Esophagus muscularis mucosa (tissue), 4 donors: ENCODE data around the gene YIPF7. TPM values are rescaled to one million over a fixed set of nuclear protein-coding genes. Genes with fewer than 3 reads are reported as not detected.

ENCODE experiments used
- DNase-seq: peaks from one replicate; pipeline ENCODE4 v3.0.0-alpha.2; 2017; ENCODE audit errors: extremely low spot score
- H3K27ac ChIP-seq, 4 donors: fragments of 200-600 bp; sonication (generic); replicated peaks in 1 of 4; 1 replicate in 3 of 4; 2 replicates in 1 of 4; pipeline ENCODE4 v1.5.1; 2016 to 2019; ENCODE audit warnings: mild to moderate bottlenecking in 1 of 4
- H3K27me3 ChIP-seq, 4 donors: fragments of 200-600 bp; sonication (generic); one replicate each; pipeline versions ENCODE4 v1.5.1 to v1.6.0; 2016 to 2019
- H3K36me3 ChIP-seq, 4 donors: fragments of 200-600 bp; sonication (generic); one replicate each; pipeline ENCODE4 v1.5.1; 2016 to 2019
- H3K4me1 ChIP-seq, 4 donors: fragments of 200-600 bp; sonication (generic); one replicate each; pipeline ENCODE4 v1.5.1; 2016 to 2019
- H3K4me3 ChIP-seq, 4 donors: fragments of 200-600 bp; sonication (generic); 1 replicate in 2 of 4; 2 replicates in 2 of 4; pipeline ENCODE4 v1.5.1; 2016 to 2019; ENCODE audit warnings: mild to moderate bottlenecking in 4 of 4, moderate library complexity in 1 of 4
- H3K9me3 ChIP-seq, 4 donors: fragments of 200-600 bp; sonication (generic); 1 replicate in 3 of 4; 2 replicates in 1 of 4; pipeline ENCODE4 v1.5.1; 2016 to 2019
- CTCF ChIP-seq, 3 experiments: fragments of 200-600 bp in 2 of 3; fragments of 450-650 bp in 1 of 3; sonication (generic) in 2 of 3; IDR thresholded peaks; one replicate each; pipeline ENCODE4 v1.5.1; 2017 to 2019; ENCODE audit warnings: antibody characterized with exemption in 3 of 3, mild to moderate bottlenecking in 2 of 3, moderate library complexity in 1 of 3
- EP300 ChIP-seq: sonication (generic); formaldehyde crosslinking; IDR thresholded peaks from one replicate; pipeline ENCODE4 v1.6.1; 2017; ENCODE audit warnings: antibody characterized with exemption
- POLR2A ChIP-seq: fragments of 450-650 bp; IDR thresholded peaks from one replicate; pipeline ENCODE4 v1.6.1; 2017; ENCODE audit warnings: antibody characterized with exemption, moderate library complexity, mild to moderate bottlenecking, low read depth
- POLR2AphosphoS5 ChIP-seq, 2 donors: sonication (generic); formaldehyde crosslinking; IDR thresholded peaks; one replicate each; pipeline ENCODE4 v1.6.1; 2017; ENCODE audit warnings: antibody characterized with exemption in 2 of 2
- WGBS: methylation state at CpG from one replicate; pipeline ENCODE4 v1.1.5; 2018; 5-methylcytosine and 5-hydroxymethylcytosine counted together
- intact Hi-C: fragments of 100-400 bp; cut with DNase I; formaldehyde crosslinking; loops from one replicate; pipeline ENCODE4 v1.15.1; 2023
- total RNA-seq, 4 donors: library from RNA; depleted of rRNA; stranded (reverse); fragments of >200 nt; gene quantifications; one replicate each; pipeline versions ENCODE4 v1.1.0 to v1.2.1, GENCODE V29; 2016

YIPF7 gene
- total RNA-seq, 4 donors from 2014 or later: not detected

GRCh38 chr4:44670506-44671199 lies 19.2 kb upstream of the YIPF7 start:
- Histone ChIP-seq H3K4me1 (no peaks in the 10 kb centered on the region), H3K27me3 (no peaks in the 10 kb centered on the region), H3K27ac (no peak overlapping the region), H3K9me3 (no peaks in the 10 kb centered on the region), H3K4me3 (no peak overlapping the region), H3K36me3 (no peaks in the 10 kb centered on the region)
- WGBS: 62% methylated on average over 4 of the region's 4 CpGs
- intact Hi-C loops: no loop called here
- no peak for DNase-seq
- TF ChIP-seq POLR2A (no peak), EP300 (no peak), POLR2AphosphoS5 (IDR thresholded peaks at IDR 0.05) (no peak), CTCF (IDR thresholded peaks at IDR 0.05) (no peak)

- Histone ChIP-seq H3K27ac (no peak overlapping the region), H3K9me3 (no peaks in the 10 kb centered on the region), H3K4me1 (no peaks in the 10 kb centered on the region), H3K36me3 (no peaks in the 10 kb centered on the region), H3K4me3 (no peak overlapping the region), H3K27me3 (no peaks in the 10 kb centered on the region)
- TF ChIP-seq POLR2AphosphoS5 (IDR thresholded peaks at IDR 0.05) (no peak), EP300 (no peak), CTCF (IDR thresholded peaks at IDR 0.05) (no peak), POLR2A (no peak)
- intact Hi-C loops: no loop called here
- WGBS: 80% methylated on average over 2 of the region's 2 CpGs
- DNase-seq: no peak
Observed at GRCh38 chr4:44668526-44668925, 17.1 kb upstream of the YIPF7 start.

GRCh38 chr4:44663539-44664263 lies 12.3 kb upstream of the YIPF7 start:
- Histone ChIP-seq H3K27ac (no peak overlapping the region), H3K4me3 (no peak overlapping the region), H3K9me3 (no peaks in the 10 kb centered on the region), H3K4me1 (no peaks in the 10 kb centered on the region), H3K36me3 (no peaks in the 10 kb centered on the region), H3K27me3 (no peaks in the 10 kb centered on the region)
- TF ChIP-seq CTCF (IDR thresholded peaks at IDR 0.05) (no peak), POLR2A (no peak)
- no peak for DNase-seq
- 87% methylated on average over 20 of the region's 20 CpGs for WGBS
- intact Hi-C loops: no loop called here

GRCh38 chr4:44662623-44663005 lies 11.2 kb upstream of the YIPF7 start:
- Histone ChIP-seq H3K27me3 (no peaks in the 10 kb centered on the region), H3K4me1 (no peaks in the 10 kb centered on the region), H3K36me3 (no peaks in the 10 kb centered on the region), H3K27ac (no peak overlapping the region), H3K4me3 (no peak overlapping the region), H3K9me3 (no peaks in the 10 kb centered on the region)
- intact Hi-C loops: no loop called here
- TF ChIP-seq POLR2AphosphoS5 (IDR thresholded peaks at IDR 0.05): no peak
- TF ChIP-seq EP300: no peak
- no peak for TF ChIP-seq POLR2A
- no peak for TF ChIP-seq CTCF (IDR thresholded peaks at IDR 0.05)
- 71% methylated on average over 2 of the region's 2 CpGs for WGBS
- no peak for DNase-seq
